ENCODE measurements around the gene KDM3B. TPM values are rescaled to one million over a fixed set of nuclear protein-coding genes. Genes with fewer than 3 reads are reported as not detected.

Gene KDM3B
- total RNA-seq, 4 donors from 2014 or later: 21.8 to 96.4 (median 51.5) TPM

DNA sequence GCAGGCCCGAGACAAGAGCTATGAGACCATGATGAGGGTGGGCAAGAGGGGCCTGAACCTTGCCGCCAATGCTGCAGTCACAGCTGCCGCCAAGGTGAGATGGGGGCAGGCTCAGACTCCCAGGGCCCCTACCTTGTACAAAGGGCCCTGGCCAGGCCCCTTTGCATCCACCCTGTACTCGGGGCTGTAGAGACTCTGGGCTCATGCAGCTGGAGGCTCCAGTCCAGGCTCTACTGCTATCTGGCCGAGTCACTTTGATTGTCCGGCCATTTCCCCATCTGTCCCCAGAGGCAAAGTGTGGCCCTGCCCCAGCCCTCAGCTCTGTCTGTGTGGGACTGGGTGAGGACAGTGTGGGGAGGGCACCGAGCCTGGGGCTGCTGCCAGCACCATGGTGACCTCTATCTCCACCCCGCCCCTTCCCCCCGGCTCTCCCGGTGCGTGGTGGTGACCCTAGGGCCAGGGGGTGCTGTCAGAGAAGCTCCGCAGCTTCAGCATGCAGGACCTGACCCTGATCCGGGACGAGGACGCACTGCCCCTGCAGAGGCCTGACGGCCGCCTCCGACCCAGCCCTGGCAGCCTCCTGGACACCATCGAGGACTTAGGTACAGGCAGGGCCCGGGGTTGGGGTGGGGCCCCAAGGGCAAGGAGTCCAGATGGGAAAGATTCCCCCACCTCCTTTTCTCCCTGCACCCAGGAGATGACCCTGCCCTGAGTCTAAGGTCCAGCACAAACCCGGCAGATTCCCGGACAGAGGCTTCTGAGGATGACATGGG is 92.5 kb downstream of the KDM3B start:
- no peak for DNase-seq
- no peak overlapping the region for H3K27ac ChIP-seq
- intact Hi-C loops (cut with DNase I; ENCODE audit: low total_unique reads): loop anchor here (5.0 kb wide), 1 partner anchor 57 kb away; no protein-coding TSS in a partner anchor
- no peaks in the 10 kb centered on the region for H3K27me3 ChIP-seq
- H3K4me1 ChIP-seq: no peaks in the 10 kb centered on the region
- no peaks in the 10 kb centered on the region for H3K36me3 ChIP-seq
- TF ChIP-seq, protein P1, sequence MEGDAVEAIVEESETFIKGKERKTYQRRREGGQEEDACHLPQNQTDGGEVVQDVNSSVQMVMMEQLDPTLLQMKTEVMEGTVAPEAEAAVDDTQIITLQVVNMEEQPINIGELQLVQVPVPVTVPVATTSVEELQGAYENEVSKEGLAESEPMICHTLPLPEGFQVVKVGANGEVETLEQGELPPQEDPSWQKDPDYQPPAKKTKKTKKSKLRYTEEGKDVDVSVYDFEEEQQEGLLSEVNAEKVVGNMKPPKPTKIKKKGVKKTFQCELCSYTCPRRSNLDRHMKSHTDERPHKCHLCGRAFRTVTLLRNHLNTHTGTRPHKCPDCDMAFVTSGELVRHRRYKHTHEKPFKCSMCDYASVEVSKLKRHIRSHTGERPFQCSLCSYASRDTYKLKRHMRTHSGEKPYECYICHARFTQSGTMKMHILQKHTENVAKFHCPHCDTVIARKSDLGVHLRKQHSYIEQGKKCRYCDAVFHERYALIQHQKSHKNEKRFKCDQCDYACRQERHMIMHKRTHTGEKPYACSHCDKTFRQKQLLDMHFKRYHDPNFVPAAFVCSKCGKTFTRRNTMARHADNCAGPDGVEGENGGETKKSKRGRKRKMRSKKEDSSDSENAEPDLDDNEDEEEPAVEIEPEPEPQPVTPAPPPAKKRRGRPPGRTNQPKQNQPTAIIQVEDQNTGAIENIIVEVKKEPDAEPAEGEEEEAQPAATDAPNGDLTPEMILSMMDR (IDR thresholded peaks at IDR 0.05): no peak
- TF ChIP-seq POLR2A (IDR thresholded peaks at IDR 0.05): no peak
- H3K9me3 ChIP-seq: no peaks in the 10 kb centered on the region
- no peak overlapping the region for H3K4me3 ChIP-seq

DNA sequence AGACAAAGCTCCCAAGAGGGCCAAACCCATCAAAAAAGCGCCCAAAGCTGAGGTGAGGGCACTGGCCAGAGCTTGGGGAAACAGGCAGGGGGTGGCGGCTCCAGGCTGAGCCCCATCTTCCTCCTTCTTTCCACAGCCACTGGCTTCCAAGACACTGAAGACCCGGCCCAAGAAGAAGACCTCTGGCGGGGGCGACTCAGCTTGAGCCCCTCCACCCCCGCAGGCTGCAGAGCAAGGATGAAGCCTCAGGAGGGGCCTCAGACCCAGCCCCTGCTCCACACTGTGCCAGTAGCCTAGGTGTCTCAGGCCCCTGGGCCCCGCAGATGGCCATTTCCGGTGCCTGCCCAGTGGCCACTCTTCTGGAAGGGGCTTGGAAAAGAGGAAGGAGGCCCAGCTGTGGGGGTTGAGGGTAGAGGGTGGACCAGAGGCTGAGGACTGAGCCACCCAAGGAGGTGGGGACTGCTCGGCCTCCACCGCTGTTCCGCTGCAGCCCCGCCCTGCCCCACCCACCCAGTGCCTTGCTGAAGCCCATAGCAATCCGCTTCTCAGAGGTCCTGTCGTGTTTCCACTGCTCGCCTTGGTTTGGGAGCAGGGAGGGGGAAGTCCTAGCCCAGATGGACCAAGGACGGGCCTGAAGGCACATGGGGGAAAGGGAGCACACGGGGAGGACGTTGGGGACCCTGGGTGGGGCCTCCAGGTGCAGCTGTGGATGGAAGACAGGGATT is 93.2 kb downstream of the KDM3B start:
- Histone ChIP-seq H3K36me3 (no peaks in the 10 kb centered on the region), H3K9me3 (no peaks in the 10 kb centered on the region), H3K27ac (no peak overlapping the region), H3K4me3 (no peak overlapping the region), H3K27me3 (no peaks in the 10 kb centered on the region), H3K4me1 (no peaks in the 10 kb centered on the region)
- DNase-seq: no peak
- intact Hi-C loops (cut with DNase I; ENCODE audit: low total_unique reads): loop anchor here (5.0 kb wide), 1 partner anchor 57 kb away; no protein-coding TSS in a partner anchor
- TF ChIP-seq, protein P1 (IDR thresholded peaks at IDR 0.05): no peak
- no peak for TF ChIP-seq POLR2A (IDR thresholded peaks at IDR 0.05)

DNA sequence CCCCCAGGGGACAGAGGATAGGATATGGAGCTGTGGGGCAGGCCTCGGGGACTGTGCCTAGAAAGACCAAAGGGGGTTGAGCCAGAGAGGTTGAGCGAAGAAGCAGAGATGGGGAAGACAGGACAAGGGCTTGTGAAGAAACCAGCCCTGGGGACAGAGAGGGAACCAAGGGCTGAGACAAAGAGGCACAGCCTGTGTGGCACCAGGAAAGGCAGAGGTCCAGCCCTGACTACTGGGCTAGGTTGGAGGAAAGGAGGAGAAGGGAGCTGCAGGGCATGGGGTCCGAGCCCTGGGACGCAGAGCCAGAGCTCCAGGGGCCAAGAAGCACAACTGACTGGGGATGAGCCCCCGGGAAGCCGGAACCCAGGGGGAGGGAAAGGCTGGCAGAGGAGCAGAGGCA is 95.6 kb downstream of the KDM3B start:
- Histone ChIP-seq H3K27me3 (no peaks in the 10 kb centered on the region), H3K27ac (no peak overlapping the region), H3K4me3 (no peak overlapping the region), H3K9me3 (no peaks in the 10 kb centered on the region), H3K4me1 (no peaks in the 10 kb centered on the region), H3K36me3 (no peaks in the 10 kb centered on the region)
- intact Hi-C loops (cut with DNase I; ENCODE audit: low total_unique reads): loop anchor here (5.0 kb wide), 1 partner anchor 54 kb away; no protein-coding TSS in a partner anchor
- TF ChIP-seq, protein P1 (IDR thresholded peaks at IDR 0.05): no peak
- TF ChIP-seq POLR2A (IDR thresholded peaks at IDR 0.05): no peak
- peak in 1 of 2 donors; percentile 13 for DNase-seq

DNA sequence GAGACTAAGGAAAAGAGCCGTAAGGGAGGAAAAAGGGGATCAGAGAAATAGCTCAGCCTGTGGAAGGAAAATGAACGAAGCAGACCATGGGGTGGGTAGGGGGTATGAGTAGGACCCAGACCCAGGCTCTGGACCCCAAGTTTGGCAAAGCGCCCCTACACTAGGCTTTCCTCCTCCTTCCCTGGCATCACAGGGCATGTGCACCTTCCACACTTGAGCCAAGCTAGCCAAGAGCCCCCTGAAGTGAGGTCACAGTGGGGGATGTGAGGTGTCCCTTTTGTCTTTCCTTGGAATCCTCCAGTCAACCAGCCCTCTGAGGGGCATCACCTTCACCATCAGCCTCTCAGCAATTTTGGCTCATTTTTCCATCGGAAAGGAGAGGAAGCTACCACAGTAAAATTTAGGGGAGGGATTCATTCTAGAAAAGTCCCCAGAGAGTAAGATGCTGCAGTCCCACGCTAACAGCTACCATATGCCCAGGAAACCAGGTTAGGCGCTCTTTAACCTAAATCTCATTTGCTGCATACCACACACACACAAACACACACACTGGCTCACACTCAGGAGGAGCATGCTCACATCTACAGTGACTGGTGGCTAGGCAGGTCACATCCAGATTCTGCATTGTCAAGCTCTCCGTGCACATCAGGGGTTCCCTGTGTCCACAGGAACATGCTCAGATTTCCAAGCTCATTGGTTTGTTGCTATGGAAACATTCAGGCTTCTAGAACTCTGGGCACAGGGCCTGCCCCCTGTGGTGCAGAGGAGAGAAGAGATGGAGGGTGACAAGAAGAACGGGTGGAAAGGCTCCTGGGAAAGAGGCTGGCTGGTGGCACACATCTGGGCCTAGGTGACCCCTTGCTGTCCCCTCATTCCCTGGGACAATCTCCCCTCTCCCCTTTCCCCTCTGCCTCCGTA is 96.3 kb downstream of the KDM3B start:
- DNase-seq: no peak
- no peak for TF ChIP-seq POLR2A (IDR thresholded peaks at IDR 0.05)
- TF ChIP-seq, protein P1 (IDR thresholded peaks at IDR 0.05): no peak
- intact Hi-C loops (cut with DNase I; ENCODE audit: low total_unique reads): loop anchor here (5.0 kb wide), 1 partner anchor 54 kb away; no protein-coding TSS in a partner anchor
- Histone ChIP-seq H3K27ac (peak overlapping the region in 1 of 2 donors; percentile 23), H3K4me3 (no peak overlapping the region), H3K9me3 (no peaks in the 10 kb centered on the region), H3K4me1 (no peaks in the 10 kb centered on the region), H3K36me3 (no peaks in the 10 kb centered on the region), H3K27me3 (no peaks in the 10 kb centered on the region)

Measured in uterus (tissue), 4 donors.